H1 (cell line): ENCODE results near the gene GBP2. TPM values are rescaled to one million over a fixed set of nuclear protein-coding genes. Genes with fewer than 3 reads are reported as not detected.

Experiments
- CTCF ChIA-PET: fragments of 300-600 bp; sonication (Branson Sonifier 250); formaldehyde crosslinking; loops from one replicate; lab custom pipeline; 2021; ENCODE audit not compliant: partially characterized antibody; lab: Charles Lee
- POLR2A ChIA-PET: fragments of 300-600 bp; sonication (Branson Sonifier 250); formaldehyde crosslinking; loops from one replicate; lab custom pipeline; 2021; ENCODE audit warnings: inconsistent platforms; ENCODE audit not compliant: partially characterized antibody; lab: Charles Lee
- DNase-seq, 2 experiments: peaks; one replicate each; pipeline versions ENCODE4 v3.0.0 to v3.0.0-alpha.2; 2010 to 2022; ENCODE audit warnings: low spot score in 2 of 2, low read depth in 1 of 2, mixed read lengths in 1 of 2
- FAIRE-seq: peaks from 2 replicates; lab custom pipeline; 2011; peaks lifted over from hg19 to GRCh38; lab: Jason Lieb, UNC
- H2AFZ ChIP-seq: 2 replicates; pipeline ENCODE4 v1.8.1; 2012; ENCODE audit warnings: low read length, inconsistent platforms
- H2AK5ac ChIP-seq: 2 replicates; pipeline ENCODE4 v1.6.1; 2013; ENCODE audit warnings: low read depth, low read length
- H2BK120ac ChIP-seq: replicated peaks from 2 replicates; pipeline ENCODE3; 2013; ENCODE audit warnings: low read depth, low read length, inconsistent platforms
- H2BK12ac ChIP-seq: 2 replicates; pipeline ENCODE4 v1.6.1; 2013; ENCODE audit warnings: low read depth, low read length
- H2BK15ac ChIP-seq: 2 replicates; pipeline ENCODE4 v1.6.1; 2013; ENCODE audit warnings: low read length
- H2BK20ac ChIP-seq: 2 replicates; pipeline ENCODE4 v1.6.1; 2013; ENCODE audit warnings: low read length
- H2BK5ac ChIP-seq: 2 replicates; pipeline ENCODE4 v1.6.1; 2013; ENCODE audit warnings: low read depth, low read length
- H3K14ac ChIP-seq: 2 replicates; pipeline ENCODE4 v1.6.1; 2013; ENCODE audit warnings: inconsistent platforms; ENCODE audit not compliant: insufficient read length
- H3K18ac ChIP-seq: 2 replicates; pipeline ENCODE4 v1.6.1; 2013; ENCODE audit warnings: low read length; ENCODE audit errors: extremely low read depth
- H3K23ac ChIP-seq: 2 replicates; pipeline ENCODE4 v1.6.1; 2013; ENCODE audit warnings: inconsistent platforms; ENCODE audit not compliant: insufficient read length
- H3K23me2 ChIP-seq: 2 replicates; pipeline ENCODE4 v1.6.1; 2013; ENCODE audit warnings: low read depth, low read length
- H3K27ac ChIP-seq: 2 replicates; pipeline ENCODE4 v1.6.1; 2011; ENCODE audit warnings: low read depth, low read length, inconsistent platforms
- H3K27me3 ChIP-seq, 4 experiments: replicated peaks in 1 of 4; 1 replicate in 1 of 4; 2 replicates in 3 of 4; pipeline versions ENCODE4 v1.6.1 to v1.8.1; 2011 to 2013; ENCODE audit warnings: low read length in 3 of 4, mild to moderate bottlenecking in 3 of 4, inconsistent platforms in 2 of 4, mixed read lengths in 2 of 4, moderate library complexity in 1 of 4; ENCODE audit not compliant: control insufficient read depth in 3 of 4, insufficient read depth in 3 of 4; ENCODE audit errors: extremely low read depth in 1 of 4
- H3K36me3 ChIP-seq, 4 experiments: 2 replicates each; pipeline versions ENCODE4 v1.6.1 to v1.8.1; 2011 to 2013; ENCODE audit warnings: mild to moderate bottlenecking in 4 of 4, low read length in 3 of 4, moderate library complexity in 2 of 4, control low read depth in 1 of 4, inconsistent platforms in 1 of 4; ENCODE audit not compliant: insufficient read depth in 4 of 4, control insufficient read depth in 2 of 4
- H3K4ac ChIP-seq: replicated peaks from 2 replicates; pipeline ENCODE3; 2013; ENCODE audit warnings: low read length, low read depth, mixed read lengths, inconsistent platforms; ENCODE audit not compliant: insufficient read length
- H3K4me1 ChIP-seq, 4 experiments: replicated peaks in 1 of 4; 1 replicate in 1 of 4; 2 replicates in 3 of 4; pipeline versions ENCODE4 v1.6.1 to v1.8.1; 2011 to 2013; ENCODE audit warnings: low read length in 3 of 4, inconsistent platforms in 2 of 4, mixed read lengths in 1 of 4; ENCODE audit not compliant: insufficient read depth in 4 of 4, control insufficient read depth in 3 of 4
- H3K4me2 ChIP-seq, 2 experiments: 2 replicates each; pipeline versions ENCODE4 v1.6.1 to v1.8.1; 2011 to 2013; ENCODE audit warnings: low read depth in 2 of 2, low read length in 2 of 2, control low read depth in 1 of 2, inconsistent platforms in 1 of 2, mild to moderate bottlenecking in 1 of 2; ENCODE audit not compliant: insufficient read depth in 1 of 2
- H3K4me3 ChIP-seq, 4 experiments: fragments of 200-600, 300-600 bp in 1 of 4; sonication (generic), shearing (Covaris generic), sonication (Bioruptor Twin) in 1 of 4; 2 replicates each; pipeline versions ENCODE4 v1.5.1 to v1.8.1; 2011 to 2016; ENCODE audit warnings: low read length in 4 of 4, low read depth in 3 of 4, control low read depth in 2 of 4, inconsistent platforms in 2 of 4, mild to moderate bottlenecking in 2 of 4, mixed read lengths in 1 of 4, moderate library complexity in 1 of 4; ENCODE audit not compliant: insufficient read depth in 2 of 4; ENCODE audit errors: extremely low read depth in 1 of 4
- H3K56ac ChIP-seq: replicated peaks from 2 replicates; pipeline ENCODE3; 2013; ENCODE audit warnings: low read depth, mild to moderate bottlenecking, mixed read lengths, low read length, inconsistent platforms; ENCODE audit not compliant: insufficient read length
- H3K79me1 ChIP-seq: 2 replicates; pipeline ENCODE4 v1.6.1; 2013; ENCODE audit warnings: low read depth, low read length, control low read depth
- H3K79me2 ChIP-seq, 2 experiments: 2 replicates each; pipeline versions ENCODE4 v1.6.1 to v1.8.1; 2012 to 2013; ENCODE audit warnings: low read length in 2 of 2, mild to moderate bottlenecking in 2 of 2, inconsistent platforms in 1 of 2; ENCODE audit not compliant: insufficient read depth in 2 of 2, control insufficient read depth in 1 of 2
- H3K9ac ChIP-seq, 4 experiments: replicated peaks in 1 of 4; 1 replicate in 1 of 4; 2 replicates in 3 of 4; pipeline versions ENCODE4 v1.6.1 to v1.8.1; 2011 to 2013; ENCODE audit warnings: low read depth in 3 of 4, low read length in 3 of 4, control low read depth in 2 of 4, mild to moderate bottlenecking in 2 of 4, moderate library complexity in 2 of 4, inconsistent platforms in 1 of 4; ENCODE audit errors: extremely low read depth in 1 of 4
- H3K9me3 ChIP-seq, 2 experiments: 2 replicates each; pipeline versions ENCODE4 v1.6.1 to v1.8.1; 2012 to 2013; ENCODE audit warnings: mild to moderate bottlenecking in 2 of 2, moderate library complexity in 2 of 2, control low read depth in 1 of 2, inconsistent platforms in 1 of 2, low read depth in 1 of 2, low read length in 1 of 2, mixed read lengths in 1 of 2; ENCODE audit not compliant: insufficient read depth in 2 of 2
- H4K20me1 ChIP-seq, 2 experiments: replicated peaks in 1 of 2; 2 replicates each; pipeline versions ENCODE3 to v1.8.1; 2011 to 2013; ENCODE audit warnings: inconsistent platforms in 2 of 2, low read length in 2 of 2, mild to moderate bottlenecking in 1 of 2; ENCODE audit not compliant: insufficient read depth in 2 of 2, control insufficient read depth in 1 of 2
- H4K5ac ChIP-seq: 2 replicates; pipeline ENCODE4 v1.6.1; 2013; ENCODE audit warnings: low read length, low read depth, mixed read lengths, inconsistent platforms; ENCODE audit not compliant: insufficient read length
- H4K8ac ChIP-seq: 2 replicates; pipeline ENCODE4 v1.8.0; 2013; ENCODE audit warnings: mild to moderate bottlenecking, moderate library complexity, low read length, inconsistent platforms; ENCODE audit not compliant: insufficient read depth; ENCODE audit errors: extremely low read depth
- H4K91ac ChIP-seq: replicated peaks from 2 replicates; pipeline ENCODE3; 2013; ENCODE audit warnings: low read length, mixed read lengths, inconsistent platforms; ENCODE audit not compliant: insufficient read length
- CREB1 ChIP-seq: IDR thresholded peaks from 2 replicates; pipeline ENCODE4 v1.6.1; 2012; ENCODE audit warnings: inconsistent platforms
- CTCF ChIP-seq, 3 experiments: IDR thresholded peaks; 1 replicate in 2 of 3; 2 replicates in 1 of 3; pipeline versions ENCODE4 v1.5.1 to v1.6.1; 2011; ENCODE audit warnings: low read length in 3 of 3, mild to moderate bottlenecking in 3 of 3, inconsistent platforms in 2 of 3, low read depth in 1 of 3, moderate library complexity in 1 of 3; ENCODE audit not compliant: insufficient read depth in 1 of 3; ENCODE audit errors: control extremely low read depth in 1 of 3
- KDM1A ChIP-seq: fragments of 200-600, 300-600 bp; sonication (generic); IDR thresholded peaks from 2 replicates; pipeline ENCODE4 v1.7.1; 2016; ENCODE audit warnings: mild to moderate bottlenecking, low read length, borderline replicate concordance
- KDM5A ChIP-seq: fragments of 200-600 bp; IDR thresholded peaks from 2 replicates; pipeline ENCODE4 v1.7.1; 2012; ENCODE audit warnings: mild to moderate bottlenecking, low read length, inconsistent platforms, mixed read lengths
- MAFK ChIP-seq: IDR thresholded peaks from 2 replicates; pipeline ENCODE4 v1.6.1; 2012; ENCODE audit warnings: low read depth, mild to moderate bottlenecking, improper control_type of control experiment, low read length
- PHF8 ChIP-seq: fragments of 200-600 bp; sonication (generic); conservative IDR thresholded peaks from 2 replicates; pipeline ENCODE4 v1.7.1; 2012; ENCODE audit warnings: low read depth, mild to moderate bottlenecking, inconsistent platforms, low read length, moderate library complexity
- POU5F1 ChIP-seq: IDR thresholded peaks from 2 replicates; pipeline ENCODE4 v1.6.1; 2011; ENCODE audit warnings: low read depth, mild to moderate bottlenecking, low read length, moderate library complexity
- RFX5 ChIP-seq: IDR thresholded peaks from 2 replicates; pipeline ENCODE4 v1.6.1; 2011; ENCODE audit warnings: low read depth, low read length, improper control_type of control experiment, borderline replicate concordance
- SP4 ChIP-seq: IDR thresholded peaks from 2 replicates; pipeline ENCODE4 v1.6.1; 2012; ENCODE audit warnings: low read length, inconsistent platforms
- TEAD4 ChIP-seq: IDR thresholded peaks from 2 replicates; pipeline ENCODE4 v1.6.1; 2012; ENCODE audit warnings: low read depth, low read length, inconsistent platforms, mixed read lengths
- YY1 ChIP-seq: IDR thresholded peaks from 2 replicates; pipeline ENCODE4 v1.6.1; 2011; ENCODE audit warnings: low read depth, mild to moderate bottlenecking, low read length
- WGBS, 2 experiments: shearing (Covaris generic) in 1 of 2; methylation state at CpG; one replicate each; pipeline versions ENCODE4 v1.1.6 to v1.1.7; 2013 to 2015; ENCODE audit warnings: low lambda C conversion rate in 2 of 2, mixed read lengths in 2 of 2, inconsistent platforms in 1 of 2, low coverage in 1 of 2, missing lambda C conversion rate in 1 of 2; ENCODE audit not compliant: insufficient replicate concordance in 2 of 2, insufficient coverage in 1 of 2, insufficient read length in 1 of 2; ENCODE audit errors: extremely low coverage in 1 of 2, missing lambda C conversion rate in 1 of 2; 5-methylcytosine and 5-hydroxymethylcytosine counted together
- polyA plus RNA-seq, 7 experiments: library from polyadenylated mRNA; depleted of rRNA in 3 of 7; stranded (reverse) in 5 of 7; unstranded in 2 of 7; fragments of >200 nt in 5 of 7; fragments of 200-250 nt in 2 of 7; gene quantifications; 1 replicate in 5 of 7; 2 replicates in 1 of 7; 4 replicates in 1 of 7; pipeline versions ENCODE4 v1.2.1 to v1.2.3, GENCODE V29; 2011 to 2013; ENCODE audit warnings: missing spikeins in 2 of 7, mixed read lengths in 2 of 7
- total RNA-seq: library from RNA; stranded (reverse); fragmentation: NEBNext Ultra II Directional; extraction: Animal tissue kit (Norgen Biotek cat#: 25700); gene quantifications from 2 replicates; pipeline ENCODE4 v1.2.1, GENCODE V29; 2021
- TF ChIP-seq, protein P1 (sequence below): IDR thresholded peaks from 2 replicates; pipeline ENCODE4 v1.6.1; 2012; ENCODE audit warnings: low read length, inconsistent platforms

Gene GBP2
- total and polyA plus RNA-seq, 2 of the 8 experiments (the other 6 are each of a cell fraction or from before 2014, with no cell fraction given), result not detected

GRCh38 chr1:89165811-89166210 is 39.9 kb upstream of the GBP2 start:
- Histone ChIP-seq H3K4me3 (no peak overlapping the region), H3K79me2 (no peaks in the 10 kb centered on the region), H3K27ac (no peak overlapping the region), H3K4ac (no peak overlapping the region), H2BK5ac (no peak overlapping the region), H3K23ac (no peak overlapping the region), H2BK15ac (no peak overlapping the region), H3K23me2 (no peaks in the 10 kb centered on the region), H3K56ac (no peak overlapping the region), H3K4me2 (no peak overlapping the region), H2BK12ac (no peak overlapping the region), H4K20me1 (no peaks in the 10 kb centered on the region), H3K36me3 (no peaks in the 10 kb centered on the region), H3K9ac (no peak overlapping the region), H2AFZ (no peak overlapping the region), H3K18ac (no peak overlapping the region), H4K91ac (no peak overlapping the region), H3K79me1 (no peaks in the 10 kb centered on the region), H2BK20ac (no peak overlapping the region), H3K4me1 (no peaks in the 10 kb centered on the region), H3K14ac (no peak overlapping the region), H3K27me3 (no peaks in the 10 kb centered on the region), H2AK5ac (no peak overlapping the region), H4K8ac (no peak overlapping the region), H4K5ac (no peak overlapping the region), H2BK120ac (no peak overlapping the region), H3K9me3 (no peaks in the 10 kb centered on the region)
- CTCF ChIA-PET, result no interaction called here
- FAIRE-seq (no peak), DNase-seq (no peak)
- 84% methylated on average over 4 of the region's 5 CpGs; no CpG with 5 or more reads in 1 of the 2 experiments for WGBS, 2 experiments
- POLR2A ChIA-PET, result no interaction called here
- TF ChIP-seq, protein P1, sequence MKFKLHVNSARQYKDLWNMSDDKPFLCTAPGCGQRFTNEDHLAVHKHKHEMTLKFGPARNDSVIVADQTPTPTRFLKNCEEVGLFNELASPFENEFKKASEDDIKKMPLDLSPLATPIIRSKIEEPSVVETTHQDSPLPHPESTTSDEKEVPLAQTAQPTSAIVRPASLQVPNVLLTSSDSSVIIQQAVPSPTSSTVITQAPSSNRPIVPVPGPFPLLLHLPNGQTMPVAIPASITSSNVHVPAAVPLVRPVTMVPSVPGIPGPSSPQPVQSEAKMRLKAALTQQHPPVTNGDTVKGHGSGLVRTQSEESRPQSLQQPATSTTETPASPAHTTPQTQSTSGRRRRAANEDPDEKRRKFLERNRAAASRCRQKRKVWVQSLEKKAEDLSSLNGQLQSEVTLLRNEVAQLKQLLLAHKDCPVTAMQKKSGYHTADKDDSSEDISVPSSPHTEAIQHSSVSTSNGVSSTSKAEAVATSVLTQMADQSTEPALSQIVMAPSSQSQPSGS, result no peak
- TF ChIP-seq CREB1 (no peak), PHF8 (no peak), KDM5A (no peak), POU5F1 (no peak), RFX5 (no peak), YY1 (no peak), MAFK (no peak), TEAD4 (no peak), CTCF (IDR thresholded peaks at IDR 0.05; ENCODE audit: control extremely low read depth in 1 of 3, insufficient read depth in 1 of 3, low read depth in 1 of 3, low read length in 3 of 3) (no peak), KDM1A (no peak), SP4 (no peak)
